ENCODE data around the gene ELMO2.
A peak's percentile ranks its signal among the peaks of the same experiment; 100 is the strongest.

Gene ELMO2

DNA sequence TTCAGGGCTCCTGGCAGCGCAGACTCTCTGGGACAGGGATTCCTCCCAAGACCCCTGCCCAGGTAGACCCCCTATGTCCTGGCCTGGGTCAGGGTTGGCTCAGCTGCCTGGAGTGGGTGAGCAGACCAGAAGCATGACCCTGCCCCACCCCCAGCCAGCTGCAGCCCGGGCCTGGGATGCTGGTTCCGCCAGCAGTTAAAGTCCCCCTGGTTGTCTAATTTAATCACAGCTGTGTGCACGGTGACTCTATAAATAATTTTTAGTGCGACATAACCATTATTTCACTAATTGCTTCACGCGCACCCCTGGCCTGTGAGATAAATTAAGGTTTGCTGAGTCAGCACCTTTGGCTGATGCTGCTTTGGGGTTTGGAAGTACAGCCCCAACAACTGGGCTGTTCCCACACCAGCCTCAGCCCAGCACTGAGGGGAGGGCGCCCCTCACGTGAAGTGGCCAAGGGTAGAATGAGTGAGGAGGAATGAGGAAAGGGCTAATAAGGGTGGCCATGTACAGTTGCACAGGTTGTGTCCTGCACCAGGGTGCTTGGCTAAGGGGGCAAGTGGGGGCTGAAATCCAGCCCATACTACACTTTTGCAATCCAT, 72.0 kb downstream of the ELMO2 start:
- no peak for DNase-seq (ENCODE audit: low spot score in 2 of 2)
- Histone ChIP-seq H3K4me3 (no peak overlapping the region), H3K36me3 (replicated peaks) (no peaks in the 10 kb centered on the region), H3K27me3 (ENCODE audit: low read depth) (peaks cover 16% of the 10 kb centered on the region), H3K4me1 (no peaks in the 10 kb centered on the region), H3K9me3 (no peaks in the 10 kb centered on the region)
- in situ Hi-C loops (cut with MboI; ENCODE audit: low sequenced_read_pairs), result loop anchor here (25.0 kb wide), 1 partner anchor 197 kb away; no protein-coding TSS in a partner anchor

- in situ Hi-C loops (cut with MboI; ENCODE audit: low sequenced_read_pairs), result loop anchor here (25.0 kb wide), 1 partner anchor 196 kb away; no protein-coding TSS in a partner anchor
- DNase-seq (ENCODE audit: low spot score in 2 of 2), result no peak
- 0 out of 2 replicates have a peak, but pooled peaks cover 2% of the 10 kb centered on the region for H3K4me1 ChIP-seq
- H3K36me3 ChIP-seq (replicated peaks), result no peaks in the 10 kb centered on the region
- peaks cover 5% of the 10 kb centered on the region for H3K27me3 ChIP-seq (ENCODE audit: low read depth)
- no peaks in the 10 kb centered on the region for H3K9me3 ChIP-seq
- no peak overlapping the region for H3K4me3 ChIP-seq
These were observed 73.0 kb downstream of the ELMO2 start for GRCh38 chr20:46333161-46333991.

GRCh38 chr20:46332373-46333160, 73.8 kb downstream of the ELMO2 start:
- in situ Hi-C loops (cut with MboI; ENCODE audit: low sequenced_read_pairs), result loop anchor here (25.0 kb wide), 1 partner anchor 195 kb away; no protein-coding TSS in a partner anchor
- peaks cover under 1% of the 10 kb centered on the region; the same call in 1 of the 2 replicates for H3K27me3 ChIP-seq (ENCODE audit: low read depth)
- H3K4me1 ChIP-seq, result 0 out of 2 replicates have a peak, but pooled peaks cover 2% of the 10 kb centered on the region

DNA sequence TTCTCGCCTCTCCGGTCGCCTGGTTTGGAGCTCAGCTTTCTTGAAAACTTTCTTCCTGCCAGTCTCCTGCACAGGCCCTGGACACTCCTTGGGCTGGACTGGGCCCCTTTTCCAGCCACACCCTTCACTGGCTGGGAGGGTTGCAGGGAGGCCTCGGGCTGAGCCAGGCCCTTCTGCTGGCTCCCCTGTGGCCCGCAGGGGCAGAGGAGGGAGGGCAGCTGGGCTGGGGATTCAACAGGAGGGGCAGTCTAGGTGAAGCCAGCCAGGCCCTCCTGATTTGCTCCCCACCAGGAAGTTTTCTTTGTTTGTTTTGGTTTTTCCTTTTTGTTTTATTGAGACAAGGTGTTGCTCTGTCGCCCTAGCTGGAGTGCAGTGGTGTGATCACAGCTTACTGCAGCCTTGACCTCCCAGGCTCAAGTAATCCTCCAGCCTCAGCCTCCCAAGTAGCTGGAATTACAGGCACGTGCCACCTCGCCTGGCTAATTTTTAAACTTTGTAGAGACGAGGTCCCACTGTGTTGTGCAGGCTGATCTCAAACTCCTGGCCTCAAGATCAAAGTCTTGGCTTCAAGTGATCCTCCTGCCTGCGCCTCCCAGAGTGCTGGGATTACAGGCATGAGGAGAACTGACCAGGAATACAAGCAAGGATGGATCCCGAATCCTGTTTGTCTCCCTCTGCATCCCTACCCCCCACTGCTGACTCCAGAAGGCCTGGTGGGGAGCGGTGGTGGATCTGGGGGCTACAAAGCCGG, 74.6 kb downstream of the ELMO2 start:
- no peak for DNase-seq (ENCODE audit: low spot score in 2 of 2)
- no peaks in the 10 kb centered on the region for H3K27me3 ChIP-seq (ENCODE audit: low read depth)
- H3K9me3 ChIP-seq, result no peaks in the 10 kb centered on the region
- H3K36me3 ChIP-seq (replicated peaks), result no peaks in the 10 kb centered on the region
- in situ Hi-C loops (cut with MboI; ENCODE audit: low sequenced_read_pairs), result loop anchor here (25.0 kb wide), 1 partner anchor 194 kb away; no protein-coding TSS in a partner anchor
- no peak overlapping the region for H3K4me3 ChIP-seq
- 0 out of 2 replicates have a peak, but pooled peaks cover 2% of the 10 kb centered on the region for H3K4me1 ChIP-seq

More at GRCh38 chr20:46332373-46333160, 73.8 kb downstream of the ELMO2 start:
- Histone ChIP-seq H3K9me3 (no peaks in the 10 kb centered on the region), H3K4me3 (no peak overlapping the region), H3K36me3 (replicated peaks) (no peaks in the 10 kb centered on the region)
- no peak for DNase-seq (ENCODE audit: low spot score in 2 of 2)

GRCh38 chr20:46330831-46331371, 75.5 kb downstream of the ELMO2 start:
- no peak for DNase-seq (ENCODE audit: low spot score in 2 of 2)
- Histone ChIP-seq H3K9me3 (no peaks in the 10 kb centered on the region), H3K36me3 (replicated peaks) (no peaks in the 10 kb centered on the region), H3K27me3 (ENCODE audit: low read depth) (no peaks in the 10 kb centered on the region), H3K4me1 (0 out of 2 replicates have a peak, but pooled peaks cover 2% of the 10 kb centered on the region), H3K4me3 (no peak overlapping the region)
- in situ Hi-C loops (cut with MboI; ENCODE audit: low sequenced_read_pairs), result loop anchor here (25.0 kb wide), 1 partner anchor 194 kb away; no protein-coding TSS in a partner anchor

DNA sequence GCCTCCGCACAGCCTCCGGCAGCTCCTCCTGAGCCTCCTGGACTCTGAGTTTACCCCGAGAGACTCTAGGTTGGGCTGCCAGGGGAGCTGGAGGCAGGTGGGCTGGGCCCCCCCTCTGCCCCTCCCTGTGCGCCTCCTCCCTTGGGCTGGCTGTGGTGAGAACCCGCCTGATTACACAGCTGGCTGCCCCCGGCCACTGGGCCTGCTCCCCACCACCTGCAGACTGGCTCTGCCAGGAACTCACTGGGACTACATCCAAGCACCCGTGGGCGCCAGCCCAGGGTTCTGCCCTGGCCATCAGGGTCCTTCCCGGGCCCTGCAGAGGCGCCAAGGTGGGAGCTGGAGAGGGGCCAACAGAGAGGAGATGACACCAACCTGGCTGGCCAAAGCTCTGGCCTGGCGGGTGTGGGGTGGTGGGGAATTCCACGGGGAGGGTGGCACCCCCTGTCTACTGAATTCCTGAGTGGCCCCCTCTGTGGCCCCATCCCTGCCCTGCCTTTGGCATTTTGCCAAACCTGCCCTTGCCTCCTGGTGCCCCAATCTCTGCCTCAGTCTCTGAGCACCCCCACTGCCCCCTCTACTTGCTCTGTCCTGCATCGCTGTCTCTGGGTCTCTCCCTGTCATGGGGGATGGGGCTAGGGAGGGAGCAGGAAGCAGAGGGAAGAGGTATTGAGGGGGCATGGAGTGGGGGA, 76.2 kb downstream of the ELMO2 start:
- H3K36me3 ChIP-seq (replicated peaks), result no peaks in the 10 kb centered on the region
- H3K4me3 ChIP-seq, result no peak overlapping the region
- no peaks in the 10 kb centered on the region for H3K9me3 ChIP-seq
- in situ Hi-C loops (cut with MboI; ENCODE audit: low sequenced_read_pairs), result loop anchor here (25.0 kb wide), 1 partner anchor 193 kb away; no protein-coding TSS in a partner anchor
- 0 out of 2 replicates have a peak, but pooled peaks cover 2% of the 10 kb centered on the region for H3K4me1 ChIP-seq
- no peak for DNase-seq (ENCODE audit: low spot score in 2 of 2)
- no peaks in the 10 kb centered on the region for H3K27me3 ChIP-seq (ENCODE audit: low read depth)

GRCh38 chr20:46328200-46328882, 78.1 kb downstream of the ELMO2 start:
- Histone ChIP-seq H3K36me3 (replicated peaks) (no peaks in the 10 kb centered on the region), H3K27me3 (ENCODE audit: low read depth) (peaks cover 4% of the 10 kb centered on the region; the same call in 1 of the 2 replicates), H3K4me1 (0 out of 2 replicates have a peak, but pooled peaks cover 2% of the 10 kb centered on the region), H3K9me3 (no peaks in the 10 kb centered on the region), H3K4me3 (no peak overlapping the region)
- DNase-seq (ENCODE audit: low spot score in 2 of 2), result no peak
- in situ Hi-C loops (cut with MboI; ENCODE audit: low sequenced_read_pairs), result loop anchor here (25.0 kb wide), 1 partner anchor 191 kb away; no protein-coding TSS in a partner anchor

DNA sequence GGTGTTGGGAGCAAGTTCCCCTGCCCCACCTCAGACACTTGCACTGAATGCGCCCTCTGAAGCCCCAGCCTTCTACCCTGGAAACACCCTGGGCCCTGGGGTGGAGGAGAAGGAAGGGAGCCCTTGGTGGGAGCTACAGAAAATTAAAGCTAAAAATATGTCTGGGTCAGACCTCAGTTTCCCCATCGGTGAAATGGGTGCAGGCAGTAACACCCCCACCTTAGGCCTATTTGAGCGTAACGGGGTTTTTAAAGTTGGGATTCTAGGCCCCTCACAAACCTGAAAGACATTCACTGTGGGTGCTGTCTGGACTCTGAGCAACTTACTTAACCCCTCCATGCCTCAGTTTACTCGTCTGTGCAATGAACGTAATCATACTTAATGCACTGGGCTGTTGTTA, 78.9 kb downstream of the ELMO2 start:
- no peak for DNase-seq (ENCODE audit: low spot score in 2 of 2)
- peaks cover 11% of the 10 kb centered on the region; the same call in 1 of the 2 replicates for H3K27me3 ChIP-seq (ENCODE audit: low read depth)
- H3K4me1 ChIP-seq, result 0 out of 2 replicates have a peak, but pooled peaks cover 2% of the 10 kb centered on the region
- no peaks in the 10 kb centered on the region for H3K36me3 ChIP-seq (replicated peaks)
- no peak overlapping the region for H3K4me3 ChIP-seq
- H3K9me3 ChIP-seq, result no peaks in the 10 kb centered on the region
- in situ Hi-C loops (cut with MboI; ENCODE audit: low sequenced_read_pairs), result loop anchor here (25.0 kb wide), 1 partner anchor 190 kb away; no protein-coding TSS in a partner anchor

DNA sequence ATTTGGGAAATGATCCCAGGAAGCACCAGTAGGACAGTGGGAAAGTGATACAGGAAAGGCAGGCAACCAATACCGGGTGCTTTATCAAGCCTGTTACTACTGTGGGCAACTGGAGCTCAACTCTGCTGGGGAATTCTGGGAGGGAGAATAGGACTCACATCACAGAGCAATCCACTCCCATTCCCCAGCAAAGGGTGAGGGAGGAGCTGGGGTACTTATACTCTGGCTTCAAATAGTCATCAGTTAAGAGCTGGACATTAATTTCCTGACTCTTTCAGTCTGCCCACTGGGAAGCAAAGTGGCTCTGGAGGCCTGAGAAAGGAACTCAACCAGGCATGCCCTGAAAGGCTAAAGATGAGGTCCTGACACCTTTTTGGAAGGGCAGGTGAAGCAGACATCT, 80.6 kb downstream of the ELMO2 start:
- no peaks in the 10 kb centered on the region for H3K9me3 ChIP-seq
- no peak for DNase-seq (ENCODE audit: low spot score in 2 of 2)
- no peak overlapping the region for H3K4me3 ChIP-seq
- H3K27me3 ChIP-seq (ENCODE audit: low read depth), result peaks cover 14% of the 10 kb centered on the region; the same call in 1 of the 2 replicates
- in situ Hi-C loops (cut with MboI; ENCODE audit: low sequenced_read_pairs), result loop anchor here (25.0 kb wide), 1 partner anchor 188 kb away; no protein-coding TSS in a partner anchor
- H3K36me3 ChIP-seq (replicated peaks), result no peaks in the 10 kb centered on the region
- H3K4me1 ChIP-seq, result 0 out of 2 replicates have a peak, but pooled peaks cover 2% of the 10 kb centered on the region

GRCh38 chr20:46324960-46325703, 81.3 kb downstream of the ELMO2 start:
- H3K4me3 ChIP-seq, result no peak overlapping the region
- no peaks in the 10 kb centered on the region for H3K36me3 ChIP-seq (replicated peaks)
- in situ Hi-C loops (cut with MboI; ENCODE audit: low sequenced_read_pairs), result loop anchor here (25.0 kb wide), 1 partner anchor 188 kb away; no protein-coding TSS in a partner anchor
- H3K4me1 ChIP-seq, result 0 out of 2 replicates have a peak, but pooled peaks cover 2% of the 10 kb centered on the region
- H3K9me3 ChIP-seq, result no peaks in the 10 kb centered on the region
- H3K27me3 ChIP-seq (ENCODE audit: low read depth), result peaks cover 14% of the 10 kb centered on the region; the same call in 1 of the 2 replicates
- peak; percentile 15 to 70 for DNase-seq (ENCODE audit: low spot score in 2 of 2)

GRCh38 chr20:46324379-46324778, 82.0 kb downstream of the ELMO2 start:
- Histone ChIP-seq H3K27me3 (ENCODE audit: low read depth) (peaks cover 19% of the 10 kb centered on the region; the same call in 1 of the 2 replicates), H3K9me3 (no peaks in the 10 kb centered on the region)
- DNase-seq (ENCODE audit: low spot score in 2 of 2), result no peak

More at GRCh38 chr20:46324379-46324778, 82.0 kb downstream of the ELMO2 start:
- H3K36me3 ChIP-seq (replicated peaks), result no peaks in the 10 kb centered on the region
- H3K4me3 ChIP-seq, result no peak overlapping the region
- in situ Hi-C loops (cut with MboI; ENCODE audit: low sequenced_read_pairs), result no loop called here
- 0 out of 2 replicates have a peak, but pooled peaks cover 2% of the 10 kb centered on the region for H3K4me1 ChIP-seq

All from HAP-1 (cell line).